GM12872 (cell line): Measurements from ENCODE around the gene GOLIM4.

Experiments
- TF ChIP-seq, protein P1 (sequence below): IDR thresholded peaks from 3 replicates; pipeline ENCODE4 v1.5.1; 2011; ENCODE audit warnings: low read depth, mild to moderate bottlenecking, low read length, moderate library complexity; ENCODE audit not compliant: insufficient read depth

Gene GOLIM4

DNA sequence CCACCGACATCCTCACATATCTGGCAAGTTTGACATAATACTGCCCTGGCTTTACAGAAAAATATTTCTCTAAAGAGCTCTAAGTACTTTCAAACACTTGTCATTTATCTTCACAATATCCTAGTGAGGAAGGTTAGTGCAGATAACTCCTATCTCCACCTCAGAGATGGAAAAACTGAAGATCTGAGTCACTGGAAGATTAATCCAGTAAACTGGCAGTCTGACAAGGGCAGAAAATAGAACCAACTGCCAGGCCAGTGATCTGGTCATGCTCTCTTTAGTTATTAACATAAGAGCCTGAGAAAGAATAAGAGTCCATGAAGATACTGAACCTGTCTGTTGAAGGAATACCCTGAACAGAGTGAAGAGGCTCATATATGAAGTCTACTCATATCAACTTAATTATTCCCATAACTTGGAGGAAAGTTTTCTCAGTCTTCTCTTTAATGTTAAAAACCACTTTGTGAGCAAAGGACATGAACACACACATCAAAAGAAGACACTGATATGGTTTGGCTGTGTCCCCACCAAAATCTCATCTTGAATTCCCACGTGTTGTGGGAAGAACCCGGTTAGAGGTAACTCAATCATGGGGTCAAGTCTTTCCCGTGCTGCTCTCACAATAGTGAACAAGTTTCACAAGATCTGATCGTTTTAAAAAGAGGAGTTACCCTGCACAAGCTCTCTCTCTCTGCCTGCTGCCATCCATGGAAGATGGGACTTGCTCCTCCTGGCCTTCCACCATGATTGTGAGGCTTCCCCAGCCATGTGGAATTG is 61.4 kb downstream of the GOLIM4 start:
- TF ChIP-seq, protein P1, sequence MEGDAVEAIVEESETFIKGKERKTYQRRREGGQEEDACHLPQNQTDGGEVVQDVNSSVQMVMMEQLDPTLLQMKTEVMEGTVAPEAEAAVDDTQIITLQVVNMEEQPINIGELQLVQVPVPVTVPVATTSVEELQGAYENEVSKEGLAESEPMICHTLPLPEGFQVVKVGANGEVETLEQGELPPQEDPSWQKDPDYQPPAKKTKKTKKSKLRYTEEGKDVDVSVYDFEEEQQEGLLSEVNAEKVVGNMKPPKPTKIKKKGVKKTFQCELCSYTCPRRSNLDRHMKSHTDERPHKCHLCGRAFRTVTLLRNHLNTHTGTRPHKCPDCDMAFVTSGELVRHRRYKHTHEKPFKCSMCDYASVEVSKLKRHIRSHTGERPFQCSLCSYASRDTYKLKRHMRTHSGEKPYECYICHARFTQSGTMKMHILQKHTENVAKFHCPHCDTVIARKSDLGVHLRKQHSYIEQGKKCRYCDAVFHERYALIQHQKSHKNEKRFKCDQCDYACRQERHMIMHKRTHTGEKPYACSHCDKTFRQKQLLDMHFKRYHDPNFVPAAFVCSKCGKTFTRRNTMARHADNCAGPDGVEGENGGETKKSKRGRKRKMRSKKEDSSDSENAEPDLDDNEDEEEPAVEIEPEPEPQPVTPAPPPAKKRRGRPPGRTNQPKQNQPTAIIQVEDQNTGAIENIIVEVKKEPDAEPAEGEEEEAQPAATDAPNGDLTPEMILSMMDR: no peak

DNA sequence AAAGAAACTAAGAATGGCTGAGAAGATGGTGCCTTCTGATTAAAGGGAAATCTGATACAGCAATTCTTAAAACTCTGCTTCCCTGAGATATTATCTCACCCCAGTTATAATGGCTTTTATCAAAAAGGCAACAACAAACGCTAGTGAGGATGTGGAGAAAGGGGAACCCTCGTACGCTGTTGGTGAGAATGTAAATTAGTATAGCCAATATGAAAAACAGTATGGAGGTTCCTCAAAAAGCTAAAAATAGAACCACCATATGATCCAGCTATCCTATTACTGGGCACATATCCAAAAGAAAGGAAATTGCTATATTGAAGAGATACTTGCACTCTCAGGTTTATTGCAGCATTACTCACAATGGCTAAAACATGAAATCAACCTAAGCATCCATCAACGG is 65.1 kb downstream of the GOLIM4 start:
- TF ChIP-seq, protein P1: no peak

DNA sequence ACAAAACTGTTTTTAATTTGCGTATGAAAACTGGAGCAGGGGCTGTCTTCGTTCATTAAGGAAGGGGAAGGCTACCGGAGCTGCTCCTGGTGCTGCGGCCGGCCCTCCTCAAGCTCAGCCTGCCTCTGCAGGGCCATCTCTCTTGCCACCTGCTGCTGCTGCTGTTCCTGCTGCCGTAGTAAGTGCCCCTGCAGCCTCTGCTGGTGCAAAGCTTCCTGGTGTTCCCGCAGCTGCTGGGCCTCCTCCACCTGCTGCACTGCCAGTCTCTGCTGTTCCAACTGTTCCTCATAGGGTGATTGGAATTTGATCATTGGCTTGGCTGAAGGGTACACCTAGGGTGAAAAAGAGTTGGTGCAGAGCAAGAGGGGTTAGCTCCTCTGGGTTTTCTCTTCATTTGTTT is 66.0 kb downstream of the GOLIM4 start:
- TF ChIP-seq, protein P1: no peak

DNA sequence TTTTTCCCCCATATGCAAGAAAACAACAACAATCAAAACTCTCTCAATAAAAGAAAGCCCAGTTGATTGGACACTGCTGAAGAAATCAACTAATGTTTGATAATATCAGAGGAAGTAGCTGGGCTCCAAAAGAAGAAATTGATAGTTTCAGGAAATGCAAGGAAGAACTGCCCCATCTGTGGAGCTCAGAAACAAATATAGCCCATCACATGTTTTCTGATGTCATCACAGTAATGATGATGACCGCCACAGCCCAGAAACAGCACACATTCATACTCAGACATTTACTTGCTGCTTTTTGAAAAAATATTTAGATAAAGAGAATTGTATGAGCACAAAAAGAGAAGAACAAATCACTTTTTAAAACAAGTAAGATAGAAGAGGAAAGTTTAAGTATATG is 67.6 kb downstream of the GOLIM4 start:
- TF ChIP-seq, protein P1: no peak

DNA sequence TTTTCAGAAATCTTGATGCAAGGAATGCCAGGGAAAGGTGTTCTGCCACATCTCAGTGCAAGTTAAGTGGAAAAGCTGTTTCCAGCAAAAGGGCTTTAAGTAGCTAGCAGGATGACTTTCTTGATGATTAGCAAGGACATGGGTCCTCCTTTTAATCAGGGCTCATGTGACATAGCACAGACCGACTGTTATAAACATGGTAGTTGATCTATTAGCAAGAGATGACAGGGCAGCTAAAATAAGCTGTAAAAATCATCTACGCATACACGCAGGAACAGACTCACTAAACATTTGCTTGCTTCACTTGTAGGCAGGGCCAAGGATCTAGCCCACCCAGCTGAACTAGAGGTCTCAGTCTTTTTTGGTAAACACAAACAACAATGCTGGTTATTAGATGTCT is 69.0 kb downstream of the GOLIM4 start:
- TF ChIP-seq, protein P1: no peak

DNA sequence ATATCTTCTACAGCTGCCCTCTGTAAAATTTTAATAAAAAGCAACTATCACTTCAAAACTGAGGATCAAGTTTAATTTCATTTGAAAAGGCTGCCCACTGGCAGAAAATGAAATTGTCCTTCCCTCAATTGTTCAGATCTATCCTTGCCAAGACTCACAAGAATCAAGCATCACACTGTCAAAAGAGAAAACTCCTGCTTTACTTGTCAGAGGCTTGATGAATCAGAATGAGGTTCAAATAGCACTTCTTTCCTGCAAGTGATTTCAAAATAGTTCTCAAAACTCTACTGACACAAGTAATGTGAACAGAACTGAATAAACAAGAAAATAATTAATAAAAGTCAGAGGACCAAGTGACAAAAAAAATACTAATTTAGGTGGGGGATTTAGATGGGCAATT is 70.6 kb downstream of the GOLIM4 start:
- TF ChIP-seq, protein P1: no peak

DNA sequence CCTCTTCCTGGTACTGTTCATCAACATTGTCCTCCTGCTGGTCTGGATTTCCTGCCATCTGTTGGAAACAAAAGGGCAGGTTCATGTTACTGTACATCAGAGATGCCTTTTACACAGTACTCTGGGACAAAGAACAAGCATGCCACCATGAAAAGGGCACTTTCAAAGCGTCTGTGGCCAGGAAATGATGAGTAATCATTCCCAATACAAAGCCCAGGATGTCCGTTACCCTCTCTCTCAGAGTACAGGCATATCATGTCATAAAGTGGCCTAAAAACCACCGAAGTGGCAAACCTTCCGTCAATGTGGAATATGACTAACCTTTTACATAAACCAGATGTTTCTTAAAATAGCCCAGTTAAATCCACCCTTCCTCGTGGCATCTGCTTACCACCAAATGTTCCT is 71.2 kb downstream of the GOLIM4 start:
- TF ChIP-seq, protein P1: no peak
